ENCODE measurements around the gene PANX1.
"Not testable (repeated sequence)": the region's sequence is repeated elsewhere in the genome, so short reads cannot be mapped to it uniquely, and the experiment has no call there.

Gene PANX1

GRCh38 chr11:94153320-94153719, 24.7 kb downstream of the PANX1 start:
- TF ChIP-seq POU2F2 (IDR thresholded peaks at IDR 0.05; ENCODE audit: low read depth, low read length) (no peak), POLR2AphosphoS5 (IDR thresholded peaks at IDR 0.05; ENCODE audit: low read depth, low read length) (no peak), TAF1 (IDR thresholded peaks at IDR 0.05; ENCODE audit: low read depth, low read length) (no peak), PAX5 (IDR thresholded peaks at IDR 0.05; ENCODE audit: insufficient read depth, low read length, severe bottlenecking) (no peak), POLR2A (IDR thresholded peaks at IDR 0.05; ENCODE audit: low read depth, low read length) (no peak), SPI1 (IDR thresholded peaks at IDR 0.05; ENCODE audit: low read depth, low read length) (no peak)
- DNase-seq (ENCODE audit: insufficient read length, low spot score) (no peak), FAIRE-seq (no peak)

GRCh38 chr11:94154095-94154856, 25.6 kb downstream of the PANX1 start:
- no peak for DNase-seq (ENCODE audit: insufficient read length, low spot score)
- FAIRE-seq, result no peak
- TF ChIP-seq SPI1 (IDR thresholded peaks at IDR 0.05; ENCODE audit: low read depth, low read length), result no peak
- no peak for TF ChIP-seq TAF1 (IDR thresholded peaks at IDR 0.05; ENCODE audit: low read depth, low read length)
- TF ChIP-seq PAX5 (IDR thresholded peaks at IDR 0.05; ENCODE audit: insufficient read depth, low read length, severe bottlenecking), result no peak

- not testable (repeated sequence) for FAIRE-seq; DNase-seq (ENCODE audit: insufficient read length, low spot score)
These were observed 28.7 kb downstream of the PANX1 start for GRCh38 chr11:94157339-94157738.

- DNase-seq (ENCODE audit: insufficient read length, low spot score), result no peak
- no peak for FAIRE-seq
- TF ChIP-seq POLR2AphosphoS5 (IDR thresholded peaks at IDR 0.05; ENCODE audit: low read depth, low read length) (no peak), SPI1 (IDR thresholded peaks at IDR 0.05; ENCODE audit: low read depth, low read length) (no peak), POU2F2 (IDR thresholded peaks at IDR 0.05; ENCODE audit: low read depth, low read length) (no peak), POLR2A (IDR thresholded peaks at IDR 0.05; ENCODE audit: low read depth, low read length) (no peak), PAX5 (IDR thresholded peaks at IDR 0.05; ENCODE audit: insufficient read depth, low read length, severe bottlenecking) (no peak), TAF1 (IDR thresholded peaks at IDR 0.05; ENCODE audit: low read depth, low read length) (no peak)
These were observed 40.2 kb downstream of the PANX1 start for GRCh38 chr11:94168882-94169281.

- no peak for TF ChIP-seq POLR2AphosphoS5 (IDR thresholded peaks at IDR 0.05; ENCODE audit: low read depth, low read length)
- TF ChIP-seq POLR2A (IDR thresholded peaks at IDR 0.05; ENCODE audit: low read depth, low read length), result no peak
- TF ChIP-seq SPI1 (IDR thresholded peaks at IDR 0.05; ENCODE audit: low read depth, low read length), result no peak
- no peak for TF ChIP-seq PAX5 (IDR thresholded peaks at IDR 0.05; ENCODE audit: insufficient read depth, low read length, severe bottlenecking)
- TF ChIP-seq POU2F2 (IDR thresholded peaks at IDR 0.05; ENCODE audit: low read depth, low read length), result no peak
- TF ChIP-seq TAF1 (IDR thresholded peaks at IDR 0.05; ENCODE audit: low read depth, low read length), result no peak
- no peak for DNase-seq (ENCODE audit: insufficient read length, low spot score)
- FAIRE-seq, result no peak
These were observed 40.9 kb downstream of the PANX1 start for GRCh38 chr11:94169516-94169915.

DNA sequence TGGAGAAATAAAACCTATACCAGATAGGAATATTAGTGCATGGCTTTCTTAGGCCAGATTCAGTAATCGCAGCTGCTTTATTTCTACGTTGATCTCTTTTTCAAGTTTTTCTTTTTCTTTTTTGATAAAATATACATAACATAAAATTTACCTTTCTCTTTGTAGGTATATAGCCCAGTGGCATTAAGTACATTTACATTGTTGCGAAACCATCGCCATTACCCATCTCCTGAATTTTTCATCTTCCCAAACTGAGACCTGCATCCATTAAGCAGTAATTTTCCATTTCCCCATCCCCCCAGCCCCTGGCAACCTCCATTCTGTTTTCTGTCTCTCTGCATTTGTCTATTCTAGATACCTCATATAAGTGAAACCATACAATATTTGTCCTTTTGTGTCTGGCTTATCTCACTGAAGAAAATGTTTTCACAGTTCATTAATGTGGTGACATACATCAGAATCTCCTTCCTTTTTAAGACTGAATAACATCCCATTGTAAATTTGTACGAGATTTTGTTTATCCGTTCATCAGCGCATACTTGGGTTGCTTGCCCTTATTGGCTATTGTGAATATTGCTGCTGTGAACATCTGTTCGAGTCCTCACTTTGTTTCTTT, 41.4 kb downstream of the PANX1 start:
- DNase-seq (ENCODE audit: insufficient read length, low spot score) (no peak), FAIRE-seq (no peak)
- TF ChIP-seq POLR2A (IDR thresholded peaks at IDR 0.05; ENCODE audit: low read depth, low read length), result no peak
- no peak for TF ChIP-seq POLR2AphosphoS5 (IDR thresholded peaks at IDR 0.05; ENCODE audit: low read depth, low read length)
- no peak for TF ChIP-seq PAX5 (IDR thresholded peaks at IDR 0.05; ENCODE audit: insufficient read depth, low read length, severe bottlenecking)
- TF ChIP-seq TAF1 (IDR thresholded peaks at IDR 0.05; ENCODE audit: low read depth, low read length), result no peak
- TF ChIP-seq POU2F2 (IDR thresholded peaks at IDR 0.05; ENCODE audit: low read depth, low read length), result no peak
- no peak for TF ChIP-seq SPI1 (IDR thresholded peaks at IDR 0.05; ENCODE audit: low read depth, low read length)

- TF ChIP-seq POLR2AphosphoS5 (IDR thresholded peaks at IDR 0.05; ENCODE audit: low read depth, low read length), result no peak
- TF ChIP-seq POLR2A (IDR thresholded peaks at IDR 0.05; ENCODE audit: low read depth, low read length), result no peak
- TF ChIP-seq PAX5 (IDR thresholded peaks at IDR 0.05; ENCODE audit: insufficient read depth, low read length, severe bottlenecking), result no peak
- TF ChIP-seq POU2F2 (IDR thresholded peaks at IDR 0.05; ENCODE audit: low read depth, low read length), result no peak
- no peak for TF ChIP-seq SPI1 (IDR thresholded peaks at IDR 0.05; ENCODE audit: low read depth, low read length)
- TF ChIP-seq TAF1 (IDR thresholded peaks at IDR 0.05; ENCODE audit: low read depth, low read length), result no peak
- DNase-seq (ENCODE audit: insufficient read length, low spot score) (no peak), FAIRE-seq (no peak)
These were observed 42.3 kb downstream of the PANX1 start for GRCh38 chr11:94170953-94171352.

DNA sequence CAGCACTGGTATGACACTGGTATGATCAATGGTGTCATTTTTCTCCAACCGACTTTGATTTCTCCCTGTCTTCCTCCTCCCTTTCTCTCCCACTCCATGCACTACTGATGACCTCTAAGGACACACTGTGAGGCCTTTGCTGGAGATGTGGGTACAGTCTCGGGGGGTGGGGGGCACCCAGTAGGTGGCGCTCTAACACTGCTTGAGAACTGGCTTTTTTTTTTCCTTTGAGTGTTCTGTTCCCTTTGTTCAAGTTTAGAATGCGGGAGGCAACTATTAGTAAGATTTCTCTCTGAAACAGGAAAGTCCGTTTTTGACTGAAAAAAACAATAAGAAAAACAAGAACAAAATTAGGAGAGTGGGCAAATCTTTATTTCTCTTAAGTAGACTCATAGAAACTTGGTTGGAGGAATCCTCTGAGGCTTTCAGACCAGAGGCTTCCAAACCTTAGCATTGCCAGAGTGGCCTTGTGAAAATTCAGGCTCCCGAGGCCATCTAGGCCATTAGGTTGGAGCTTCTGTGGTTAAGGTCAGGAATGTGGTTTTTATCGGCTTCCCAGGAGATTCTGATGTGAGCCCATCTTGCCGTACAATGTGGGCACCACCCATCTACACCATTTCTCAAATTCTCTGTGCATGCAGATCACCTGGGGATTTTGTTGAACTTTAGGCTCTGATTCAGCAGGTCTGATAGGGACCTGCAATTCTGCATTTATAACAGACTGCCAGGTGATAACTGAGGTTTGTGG, 43.2 kb downstream of the PANX1 start:
- FAIRE-seq (no peak), DNase-seq (ENCODE audit: insufficient read length, low spot score) (no peak)
- no peak for TF ChIP-seq TAF1 (IDR thresholded peaks at IDR 0.05; ENCODE audit: low read depth, low read length)
- no peak for TF ChIP-seq POLR2A (IDR thresholded peaks at IDR 0.05; ENCODE audit: low read depth, low read length)
- no peak for TF ChIP-seq SPI1 (IDR thresholded peaks at IDR 0.05; ENCODE audit: low read depth, low read length)
- TF ChIP-seq POLR2AphosphoS5 (IDR thresholded peaks at IDR 0.05; ENCODE audit: low read depth, low read length), result no peak
- no peak for TF ChIP-seq PAX5 (IDR thresholded peaks at IDR 0.05; ENCODE audit: insufficient read depth, low read length, severe bottlenecking)
- no peak for TF ChIP-seq POU2F2 (IDR thresholded peaks at IDR 0.05; ENCODE audit: low read depth, low read length)

- DNase-seq (ENCODE audit: insufficient read length, low spot score) (no peak), FAIRE-seq (no peak)
- TF ChIP-seq POLR2A (IDR thresholded peaks at IDR 0.05; ENCODE audit: low read depth, low read length), result no peak
- no peak for TF ChIP-seq PAX5 (IDR thresholded peaks at IDR 0.05; ENCODE audit: insufficient read depth, low read length, severe bottlenecking)
- no peak for TF ChIP-seq SPI1 (IDR thresholded peaks at IDR 0.05; ENCODE audit: low read depth, low read length)
- no peak for TF ChIP-seq POLR2AphosphoS5 (IDR thresholded peaks at IDR 0.05; ENCODE audit: low read depth, low read length)
- TF ChIP-seq POU2F2 (IDR thresholded peaks at IDR 0.05; ENCODE audit: low read depth, low read length), result no peak
- TF ChIP-seq TAF1 (IDR thresholded peaks at IDR 0.05; ENCODE audit: low read depth, low read length), result no peak
These were observed 46.9 kb downstream of the PANX1 start for GRCh38 chr11:94175535-94175934.

All from GM12891 (cell line).